Stimulated activated CD4-positive, alpha-beta T cell treated with anti-CD3 and anti-CD28 coated beads, Interleukin-12 subunit alpha, Interleukin-12 subunit beta, amount 100 ng/mL, for 48 hours (primary cell): ENCODE data around the gene ERO1A.
"Not testable (repeated sequence)": the region's sequence is repeated elsewhere in the genome, so short reads cannot be mapped to it uniquely, and the experiment has no call there.

Source experiments
- DNase-seq, 3 donors: peaks; one replicate each; pipeline ENCODE4 v3.0.0-alpha.2; 2020; ENCODE audit warnings: low read depth in 2 of 3, low spot score in 1 of 3

Gene ERO1A

GRCh38 chr14:52695481-52696091 is at the start of gene ERO1A:
Gene ERO1A, minus strand, starts transcription at chr14:52695558. Its CDS starts 77 bp downstream, at chr14:52695481.
- DNase-seq, result peak; percentile 42 to 71 (median 46)

GRCh38 chr14:52741865-52742264 is 46.5 kb upstream of the ERO1A start:
- no peak for DNase-seq

GRCh38 chr14:52740751-52741150 is 45.4 kb upstream of the ERO1A start:
- DNase-seq, result no peak

- no peak for DNase-seq
Measured at GRCh38 chr14:52738409-52738808, 43.1 kb upstream of the ERO1A start.

GRCh38 chr14:52735921-52736489 is 40.6 kb upstream of the ERO1A start:
- no peak for DNase-seq

- DNase-seq, result no peak
Measured at GRCh38 chr14:52733824-52734223, 38.5 kb upstream of the ERO1A start.

GRCh38 chr14:52730709-52731111 is 35.4 kb upstream of the ERO1A start:
- no peak for DNase-seq

GRCh38 chr14:52729925-52730708 is 34.8 kb upstream of the ERO1A start, which contains the start of gene STYX:
Gene STYX, plus strand, starts transcription at chr14:52730166. Its CDS starts 309 bp downstream, at chr14:52730475.
- peak; percentile 96 to 99 (median 96) for DNase-seq

- no peak for DNase-seq
Measured at GRCh38 chr14:52729585-52729924, 34.2 kb upstream of the ERO1A start.

GRCh38 chr14:52729035-52729434 is 33.7 kb upstream of the ERO1A start:
- DNase-seq, result not testable (repeated sequence)

GRCh38 chr14:52727509-52727908 is 32.2 kb upstream of the ERO1A start:
- DNase-seq, result not testable (repeated sequence)

GRCh38 chr14:52724360-52724644 is 28.9 kb upstream of the ERO1A start:
- no peak for DNase-seq

- DNase-seq, result no peak
Measured at GRCh38 chr14:52723514-52724359, 28.4 kb upstream of the ERO1A start.

GRCh38 chr14:52716155-52716554 is 20.8 kb upstream of the ERO1A start:
- no peak for DNase-seq

GRCh38 chr14:52711666-52712065 is 16.3 kb upstream of the ERO1A start:
- DNase-seq, result no peak

- DNase-seq, result peak; percentile 88 to 96 (median 93)
Measured at GRCh38 chr14:52706724-52707706, 11.7 kb upstream of the ERO1A start, which contains the start of gene PSMC6. Gene PSMC6, plus strand, starts transcription at chr14:52707200. Its CDS starts 20 bp downstream, at chr14:52707220.

- DNase-seq, result peak in 1 of 3 donors; percentile 40
Measured at GRCh38 chr14:52706286-52706685, 10.9 kb upstream of the ERO1A start.

GRCh38 chr14:52703664-52704063 is 8.3 kb upstream of the ERO1A start:
- no peak for DNase-seq

- no peak for DNase-seq
Measured at GRCh38 chr14:52703225-52703624, 7.9 kb upstream of the ERO1A start.

GRCh38 chr14:52701223-52701622 is 5.9 kb upstream of the ERO1A start:
- DNase-seq, result no peak
